Measurements from ENCODE around the gene PSEN1. TPM values are rescaled to one million over a fixed set of nuclear protein-coding genes. Genes with fewer than 3 reads are reported as not detected.

PSEN1 gene
- total RNA-seq, 1 experiment from 2014 or later, result 39.3 TPM

DNA sequence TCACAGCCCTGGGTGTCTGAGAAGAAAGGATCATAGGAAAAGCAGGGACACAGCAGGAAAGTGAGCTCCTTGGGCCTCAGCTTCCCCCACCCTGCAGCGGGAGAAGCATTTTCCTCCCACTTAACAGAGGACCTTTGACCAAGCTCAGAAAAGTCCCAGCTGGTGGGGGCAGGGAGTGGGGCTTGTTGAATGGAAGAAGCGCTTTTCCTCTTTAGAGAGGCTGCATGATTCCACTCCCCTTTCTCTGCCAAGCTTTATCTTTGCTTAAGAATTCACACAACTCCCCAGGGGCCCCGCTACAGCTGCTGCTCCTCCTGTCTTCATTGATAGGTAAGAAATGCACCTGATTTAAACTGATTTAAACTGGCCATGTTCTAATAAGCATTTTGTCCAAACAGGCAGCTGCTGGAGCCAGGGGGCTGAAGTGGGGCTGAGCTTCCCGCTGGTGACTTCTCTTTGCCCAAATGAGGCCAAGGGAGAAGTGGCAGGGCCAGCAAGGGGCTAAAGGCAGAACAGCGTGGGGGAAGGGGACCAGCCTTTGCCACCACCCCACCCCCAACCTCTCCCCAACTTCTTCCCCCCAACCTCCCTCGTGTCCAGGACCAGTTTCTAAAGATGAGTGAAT, 99.3 kb downstream of the PSEN1 start:
- Histone ChIP-seq H3K9me3 (ENCODE audit: control insufficient read depth, insufficient read depth, low read depth, low read length) (no peaks in the 10 kb centered on the region), H3K36me3 (ENCODE audit: control insufficient read depth, insufficient read depth, low read length) (no peaks in the 10 kb centered on the region), H3K4me1 (ENCODE audit: control insufficient read depth, insufficient read depth, low read length) (peaks cover 30% of the 10 kb centered on the region), H3K4me3 (ENCODE audit: low read depth in 2 of 2, low read length in 2 of 2) (no peak overlapping the region), H3K27ac (ENCODE audit: low read length) (no peak overlapping the region), H3K27me3 (ENCODE audit: control insufficient read depth, insufficient read depth, low read length) (0 out of 2 replicates have a peak, but pooled peaks cover 2% of the 10 kb centered on the region)
- DNase-seq (ENCODE audit: low read depth, low spot score) (no peak), ATAC-seq (no peak)
- TF ChIP-seq, protein P1, sequence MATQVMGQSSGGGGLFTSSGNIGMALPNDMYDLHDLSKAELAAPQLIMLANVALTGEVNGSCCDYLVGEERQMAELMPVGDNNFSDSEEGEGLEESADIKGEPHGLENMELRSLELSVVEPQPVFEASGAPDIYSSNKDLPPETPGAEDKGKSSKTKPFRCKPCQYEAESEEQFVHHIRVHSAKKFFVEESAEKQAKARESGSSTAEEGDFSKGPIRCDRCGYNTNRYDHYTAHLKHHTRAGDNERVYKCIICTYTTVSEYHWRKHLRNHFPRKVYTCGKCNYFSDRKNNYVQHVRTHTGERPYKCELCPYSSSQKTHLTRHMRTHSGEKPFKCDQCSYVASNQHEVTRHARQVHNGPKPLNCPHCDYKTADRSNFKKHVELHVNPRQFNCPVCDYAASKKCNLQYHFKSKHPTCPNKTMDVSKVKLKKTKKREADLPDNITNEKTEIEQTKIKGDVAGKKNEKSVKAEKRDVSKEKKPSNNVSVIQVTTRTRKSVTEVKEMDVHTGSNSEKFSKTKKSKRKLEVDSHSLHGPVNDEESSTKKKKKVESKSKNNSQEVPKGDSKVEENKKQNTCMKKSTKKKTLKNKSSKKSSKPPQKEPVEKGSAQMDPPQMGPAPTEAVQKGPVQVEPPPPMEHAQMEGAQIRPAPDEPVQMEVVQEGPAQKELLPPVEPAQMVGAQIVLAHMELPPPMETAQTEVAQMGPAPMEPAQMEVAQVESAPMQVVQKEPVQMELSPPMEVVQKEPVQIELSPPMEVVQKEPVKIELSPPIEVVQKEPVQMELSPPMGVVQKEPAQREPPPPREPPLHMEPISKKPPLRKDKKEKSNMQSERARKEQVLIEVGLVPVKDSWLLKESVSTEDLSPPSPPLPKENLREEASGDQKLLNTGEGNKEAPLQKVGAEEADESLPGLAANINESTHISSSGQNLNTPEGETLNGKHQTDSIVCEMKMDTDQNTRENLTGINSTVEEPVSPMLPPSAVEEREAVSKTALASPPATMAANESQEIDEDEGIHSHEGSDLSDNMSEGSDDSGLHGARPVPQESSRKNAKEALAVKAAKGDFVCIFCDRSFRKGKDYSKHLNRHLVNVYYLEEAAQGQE (IDR thresholded peaks at IDR 0.05; ENCODE audit: insufficient read depth in 1 of 2, low read depth in 2 of 2, low read length in 1 of 2), result no peak
- TF ChIP-seq, protein P2, sequence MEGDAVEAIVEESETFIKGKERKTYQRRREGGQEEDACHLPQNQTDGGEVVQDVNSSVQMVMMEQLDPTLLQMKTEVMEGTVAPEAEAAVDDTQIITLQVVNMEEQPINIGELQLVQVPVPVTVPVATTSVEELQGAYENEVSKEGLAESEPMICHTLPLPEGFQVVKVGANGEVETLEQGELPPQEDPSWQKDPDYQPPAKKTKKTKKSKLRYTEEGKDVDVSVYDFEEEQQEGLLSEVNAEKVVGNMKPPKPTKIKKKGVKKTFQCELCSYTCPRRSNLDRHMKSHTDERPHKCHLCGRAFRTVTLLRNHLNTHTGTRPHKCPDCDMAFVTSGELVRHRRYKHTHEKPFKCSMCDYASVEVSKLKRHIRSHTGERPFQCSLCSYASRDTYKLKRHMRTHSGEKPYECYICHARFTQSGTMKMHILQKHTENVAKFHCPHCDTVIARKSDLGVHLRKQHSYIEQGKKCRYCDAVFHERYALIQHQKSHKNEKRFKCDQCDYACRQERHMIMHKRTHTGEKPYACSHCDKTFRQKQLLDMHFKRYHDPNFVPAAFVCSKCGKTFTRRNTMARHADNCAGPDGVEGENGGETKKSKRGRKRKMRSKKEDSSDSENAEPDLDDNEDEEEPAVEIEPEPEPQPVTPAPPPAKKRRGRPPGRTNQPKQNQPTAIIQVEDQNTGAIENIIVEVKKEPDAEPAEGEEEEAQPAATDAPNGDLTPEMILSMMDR (IDR thresholded peaks at IDR 0.05), result no peak
- TF ChIP-seq TCF7L2 (IDR thresholded peaks at IDR 0.05; ENCODE audit: low read depth, low read length) (no peak), POLR2AphosphoS5 (IDR thresholded peaks at IDR 0.05; ENCODE audit: low read depth, low read length) (no peak), SIN3A (IDR thresholded peaks at IDR 0.05; ENCODE audit: borderline replicate concordance, insufficient read depth, low read depth, low read length) (no peak)
- CTCF ChIA-PET, result no interaction called here
- intact Hi-C loops (cut with micrococcal nuclease; ENCODE audit: unreplicated experiment), result no loop called here
- BruUV-seq (replicated peaks), result no TSS peak
- POLR2A ChIA-PET, result no interaction called here
- in situ Hi-C loops (cut with HindIII; ENCODE audit: low pct_unique_long_range_greater_than_20kb, low sequenced_read_pairs), result no loop called here

DNA sequence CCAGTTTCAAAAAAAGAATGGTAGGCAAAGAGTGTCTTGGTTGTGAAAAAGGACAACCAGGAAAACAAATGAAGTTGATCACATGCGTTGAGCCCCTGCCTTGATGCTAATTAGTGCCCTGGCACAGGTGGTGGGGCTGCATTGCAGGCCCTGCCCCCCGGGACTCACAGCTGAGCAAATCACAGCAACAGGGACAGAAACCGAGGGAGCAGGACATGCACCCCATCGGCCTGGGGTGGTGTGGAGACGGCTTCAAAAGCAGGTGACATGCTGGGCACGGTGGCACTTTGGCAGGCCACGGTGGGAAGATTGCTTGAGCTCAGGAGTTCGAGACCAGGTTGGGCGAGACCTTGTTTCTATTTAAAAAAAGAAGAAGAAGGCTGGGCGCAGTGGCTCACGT, 99.8 kb downstream of the PSEN1 start:
- ATAC-seq, result no peak
- Histone ChIP-seq H3K4me1 (ENCODE audit: control insufficient read depth, insufficient read depth, low read length) (peaks cover 30% of the 10 kb centered on the region), H3K4me3 (ENCODE audit: low read depth in 2 of 2, low read length in 2 of 2) (no peak overlapping the region), H3K27me3 (ENCODE audit: control insufficient read depth, insufficient read depth, low read length) (0 out of 2 replicates have a peak, but pooled peaks cover 2% of the 10 kb centered on the region), H3K36me3 (ENCODE audit: control insufficient read depth, insufficient read depth, low read length) (no peaks in the 10 kb centered on the region), H3K9me3 (ENCODE audit: control insufficient read depth, insufficient read depth, low read depth, low read length) (no peaks in the 10 kb centered on the region), H3K27ac (ENCODE audit: low read length) (no peak overlapping the region)
- TF ChIP-seq TCF7L2 (IDR thresholded peaks at IDR 0.05; ENCODE audit: low read depth, low read length), result no peak
- TF ChIP-seq, protein P2 (IDR thresholded peaks at IDR 0.05), result no peak
- TF ChIP-seq SIN3A (IDR thresholded peaks at IDR 0.05; ENCODE audit: borderline replicate concordance, insufficient read depth, low read depth, low read length), result no peak
- TF ChIP-seq POLR2AphosphoS5 (IDR thresholded peaks at IDR 0.05; ENCODE audit: low read depth, low read length), result no peak
- TF ChIP-seq, protein P1 (IDR thresholded peaks at IDR 0.05; ENCODE audit: insufficient read depth in 1 of 2, low read depth in 2 of 2, low read length in 1 of 2), result no peak
- intact Hi-C loops (cut with micrococcal nuclease; ENCODE audit: unreplicated experiment) (no loop called here), in situ Hi-C loops (cut with HindIII; ENCODE audit: low pct_unique_long_range_greater_than_20kb, low sequenced_read_pairs) (no loop called here)
- no peak for DNase-seq (ENCODE audit: low read depth, low spot score)
- CTCF ChIA-PET, result no interaction called here
- no TSS peak for BruUV-seq (replicated peaks)
- POLR2A ChIA-PET, result no interaction called here

All from Panc1 (cell line).